ENCODE results near the gene HSD11B1L.

GRCh38 chr19:5673752-5674151 is 7.1 kb upstream of the HSD11B1L start:
- TF ChIP-seq CTCF (IDR thresholded peaks at IDR 0.05), result no peak
- TF ChIP-seq REST (IDR thresholded peaks at IDR 0.05; ENCODE audit: insufficient read depth in 1 of 2, low read depth in 2 of 2, low read length in 1 of 2), result no peak
- TF ChIP-seq POLR2AphosphoS5 (IDR thresholded peaks at IDR 0.05; ENCODE audit: low read depth, low read length), result no peak
- no peak for TF ChIP-seq SIN3A (IDR thresholded peaks at IDR 0.05; ENCODE audit: borderline replicate concordance, insufficient read depth, low read depth, low read length)
- TF ChIP-seq TCF7L2 (IDR thresholded peaks at IDR 0.05; ENCODE audit: low read depth, low read length), result no peak
